ENCODE data around the gene ALOX15.

The ALOX15 gene

GRCh38 chr17:4584917-4585637 is 56.4 kb downstream of the ALOX15 start:
- H3K4me3 ChIP-seq (ENCODE audit: low read depth, low read length) = no peak overlapping the region
- in situ Hi-C loops (cut with HindIII; ENCODE audit: low sequenced_read_pairs) = no loop called here
- no peak for DNase-seq (ENCODE audit: low read depth)
- TF ChIP-seq, protein P1, sequence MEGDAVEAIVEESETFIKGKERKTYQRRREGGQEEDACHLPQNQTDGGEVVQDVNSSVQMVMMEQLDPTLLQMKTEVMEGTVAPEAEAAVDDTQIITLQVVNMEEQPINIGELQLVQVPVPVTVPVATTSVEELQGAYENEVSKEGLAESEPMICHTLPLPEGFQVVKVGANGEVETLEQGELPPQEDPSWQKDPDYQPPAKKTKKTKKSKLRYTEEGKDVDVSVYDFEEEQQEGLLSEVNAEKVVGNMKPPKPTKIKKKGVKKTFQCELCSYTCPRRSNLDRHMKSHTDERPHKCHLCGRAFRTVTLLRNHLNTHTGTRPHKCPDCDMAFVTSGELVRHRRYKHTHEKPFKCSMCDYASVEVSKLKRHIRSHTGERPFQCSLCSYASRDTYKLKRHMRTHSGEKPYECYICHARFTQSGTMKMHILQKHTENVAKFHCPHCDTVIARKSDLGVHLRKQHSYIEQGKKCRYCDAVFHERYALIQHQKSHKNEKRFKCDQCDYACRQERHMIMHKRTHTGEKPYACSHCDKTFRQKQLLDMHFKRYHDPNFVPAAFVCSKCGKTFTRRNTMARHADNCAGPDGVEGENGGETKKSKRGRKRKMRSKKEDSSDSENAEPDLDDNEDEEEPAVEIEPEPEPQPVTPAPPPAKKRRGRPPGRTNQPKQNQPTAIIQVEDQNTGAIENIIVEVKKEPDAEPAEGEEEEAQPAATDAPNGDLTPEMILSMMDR (IDR thresholded peaks at IDR 0.05; ENCODE audit: low read depth, low read length, missing control alignments) = no peak

- in situ Hi-C loops (cut with HindIII; ENCODE audit: low sequenced_read_pairs) = no loop called here
- TF ChIP-seq, protein P1 (IDR thresholded peaks at IDR 0.05; ENCODE audit: low read depth, low read length, missing control alignments) = no peak
- peak within 1 kb of the TSS; percentile 19 for H3K4me3 ChIP-seq (ENCODE audit: low read depth, low read length)
- no peak for DNase-seq (ENCODE audit: low read depth)
These were observed 57.2 kb downstream of the ALOX15 start, which contains the start of gene SMTNL2 for GRCh38 chr17:4584101-4584916. Gene SMTNL2, plus strand, starts transcription at chr17:4584529. Its CDS starts 77 bp downstream, at chr17:4584606.

GRCh38 chr17:4583782-4584100 is 57.7 kb downstream of the ALOX15 start:
- in situ Hi-C loops (cut with HindIII; ENCODE audit: low sequenced_read_pairs) = no loop called here
- DNase-seq (ENCODE audit: low read depth) = no peak
- peak overlapping the region; percentile 19 for H3K4me3 ChIP-seq (ENCODE audit: low read depth, low read length)
- TF ChIP-seq, protein P1 (IDR thresholded peaks at IDR 0.05; ENCODE audit: low read depth, low read length, missing control alignments) = peak; percentile 64

DNA sequence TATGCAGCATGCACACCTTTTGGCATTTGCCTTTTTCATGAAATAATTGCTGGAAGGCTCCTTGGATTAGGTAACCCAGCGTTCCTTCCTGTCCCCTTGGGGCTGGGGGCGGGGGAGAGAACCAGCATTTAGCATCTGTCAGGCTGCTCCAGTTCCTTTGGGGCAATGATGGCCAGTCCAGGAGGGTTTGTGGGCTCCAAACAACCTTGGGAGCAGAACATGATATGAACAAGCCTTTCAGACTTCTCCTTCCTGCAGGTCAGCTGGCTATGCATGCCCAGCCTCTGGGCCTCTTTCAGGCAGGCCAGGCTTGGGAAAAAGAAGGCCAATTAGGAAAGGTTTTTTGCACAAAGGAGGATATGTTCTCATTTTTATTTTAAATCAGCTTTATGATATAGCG is 58.3 kb downstream of the ALOX15 start:
- in situ Hi-C loops (cut with HindIII; ENCODE audit: low sequenced_read_pairs) = no loop called here
- DNase-seq (ENCODE audit: low read depth) = no peak
- TF ChIP-seq, protein P1 (IDR thresholded peaks at IDR 0.05; ENCODE audit: low read depth, low read length, missing control alignments) = no peak
- no peak overlapping the region for H3K4me3 ChIP-seq (ENCODE audit: low read depth, low read length)

DNA sequence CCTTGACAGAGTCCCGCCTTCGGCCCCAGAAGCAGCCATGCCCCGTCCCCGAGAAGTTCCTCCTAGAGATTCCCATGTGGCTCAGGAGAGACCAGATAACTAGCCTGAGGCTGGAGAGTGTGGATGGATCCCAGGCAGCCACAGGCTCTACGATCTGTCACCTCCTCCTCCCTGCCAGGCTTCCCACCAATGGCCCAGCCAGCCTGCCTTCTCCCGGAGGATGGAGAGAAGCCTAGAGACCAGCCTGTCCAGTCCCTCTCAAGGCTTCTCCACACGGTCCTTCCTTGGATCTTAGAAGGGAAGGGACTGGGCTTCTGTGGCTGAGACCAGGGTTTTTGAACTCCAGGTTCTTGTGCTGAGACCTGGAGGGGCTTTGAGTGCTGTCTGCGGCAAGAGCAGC is 58.8 kb downstream of the ALOX15 start:
- TF ChIP-seq, protein P1 (IDR thresholded peaks at IDR 0.05; ENCODE audit: low read depth, low read length, missing control alignments) = no peak
- no peak overlapping the region for H3K4me3 ChIP-seq (ENCODE audit: low read depth, low read length)
- in situ Hi-C loops (cut with HindIII; ENCODE audit: low sequenced_read_pairs) = no loop called here

DNA sequence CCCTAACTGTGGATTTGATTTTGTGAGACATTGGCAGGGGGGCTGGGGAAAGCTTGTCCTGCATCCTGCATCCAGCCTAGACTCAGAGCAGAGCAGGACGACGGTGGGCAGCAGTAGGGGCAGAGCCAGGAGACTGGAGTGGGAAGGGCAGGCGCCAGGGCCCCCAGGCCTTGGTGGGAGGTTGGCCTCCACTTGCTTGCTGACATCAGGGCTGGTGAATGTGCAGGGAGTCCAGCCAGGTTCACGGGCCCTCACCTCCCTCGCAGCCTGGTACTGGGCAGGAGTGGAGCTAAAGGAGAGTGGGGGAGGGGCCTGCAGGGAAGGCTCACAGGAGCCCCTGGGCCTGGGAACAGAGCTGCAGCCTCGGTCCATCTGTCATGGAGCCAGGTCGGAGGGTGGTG is 59.4 kb downstream of the ALOX15 start:
- no peak for DNase-seq (ENCODE audit: low read depth)
- TF ChIP-seq, protein P1 (IDR thresholded peaks at IDR 0.05; ENCODE audit: low read depth, low read length, missing control alignments) = no peak
- H3K4me3 ChIP-seq (ENCODE audit: low read depth, low read length) = no peak overlapping the region
- in situ Hi-C loops (cut with HindIII; ENCODE audit: low sequenced_read_pairs) = no loop called here

More for the DNA sequence above, 58.8 kb downstream of the ALOX15 start:
- no peak for DNase-seq (ENCODE audit: low read depth)

Measured in astrocyte of the cerebellum (primary cell).